Measurements from ENCODE around the gene NPL. TPM values are rescaled to one million over a fixed set of nuclear protein-coding genes. Genes with fewer than 3 reads are reported as not detected.

NPL gene
- total RNA-seq, 1 experiment from 2014 or later: 2.4 TPM

GRCh38 chr1:182857212-182857611, 67.6 kb downstream of the NPL start:
- Histone ChIP-seq H4K20me1 (ENCODE audit: control insufficient read depth, insufficient read depth, insufficient read length) (no peaks in the 10 kb centered on the region), H3K18ac (ENCODE audit: insufficient read length, low read depth, low read length) (no peak overlapping the region), H3K23me2 (ENCODE audit: insufficient read length, low read depth, low read length, poor library complexity, severe bottlenecking) (no peaks in the 10 kb centered on the region), H2BK12ac (ENCODE audit: insufficient read length, low read depth, low read length) (no peak overlapping the region), H3T11ph (ENCODE audit: low read length) (no peak overlapping the region), H3K4me2 (ENCODE audit: insufficient read depth, insufficient read length, low read length) (no peak overlapping the region), H3K9me3 (ENCODE audit: control insufficient read depth, low read depth, low read length) (no peaks in the 10 kb centered on the region), H2BK20ac (ENCODE audit: low read depth, low read length, poor library complexity, severe bottlenecking) (no peak overlapping the region), H4K5ac (ENCODE audit: insufficient read length, low read depth, low read length) (no peak overlapping the region), H3K79me2 (ENCODE audit: insufficient read depth, low read length) (no peaks in the 10 kb centered on the region), H3K4ac (ENCODE audit: low read depth, low read length) (no peak overlapping the region), H4K91ac (ENCODE audit: insufficient read length, low read depth, low read length) (no peak overlapping the region), H3K27me3 (ENCODE audit: insufficient read depth, low read length) (no peaks in the 10 kb centered on the region), H3K23ac (ENCODE audit: insufficient read length, low read depth, low read length) (no peak overlapping the region), H3K4me1 (ENCODE audit: insufficient read depth, low read length) (no peaks in the 10 kb centered on the region), H2BK15ac (ENCODE audit: low read depth, low read length) (no peak overlapping the region), H4K8ac (replicated peaks; ENCODE audit: insufficient read length, low read depth, low read length) (no peak overlapping the region), H3K79me1 (ENCODE audit: insufficient read depth, low read depth, low read length, poor library complexity, severe bottlenecking) (peaks cover 6% of the 10 kb centered on the region), H2BK5ac (ENCODE audit: insufficient read length, low read length) (no peak overlapping the region), H3K56ac (ENCODE audit: insufficient read length, low read depth, low read length) (no peak overlapping the region), H2AK5ac (ENCODE audit: insufficient read length, low read length) (no peak overlapping the region), H2AFZ (ENCODE audit: low read length) (no peak overlapping the region), H3K9ac (ENCODE audit: extremely low read depth, insufficient read length, low read length) (no peak overlapping the region), H2BK120ac (ENCODE audit: low read depth, low read length, poor library complexity, severe bottlenecking) (no peak overlapping the region), H3K27ac (ENCODE audit: insufficient read length, low read depth, low read length) (no peak overlapping the region), H3K14ac (ENCODE audit: insufficient read depth, low read length) (no peak overlapping the region)
- no peaks in the 10 kb centered on the region for H3K27me3 Mint-ChIP-seq (ENCODE audit: low read depth)
- WGBS (ENCODE audit: extremely low coverage, insufficient read length, low lambda C conversion rate): no CpG with 5 or more reads among the region's 3 CpGs
- no peaks in the 10 kb centered on the region for H3K9me3 Mint-ChIP-seq
- TF ChIP-seq CTCF (conservative IDR thresholded peaks at IDR 0.05): no peak
- H3K36me3 Mint-ChIP-seq (ENCODE audit: insufficient read depth in 1 of 3, low read depth in 3 of 3): peaks cover 81 to 98% (median 98%) of the 10 kb centered on the region in 3 experiments; a peak in 6 of 7 replicates
- H3K4me1 Mint-ChIP-seq: no peaks in the 10 kb centered on the region
- no peak for DNase-seq
- H3K27ac Mint-ChIP-seq: no peak overlapping the region
- no peak overlapping the region for H3K4me3 Mint-ChIP-seq
